Measurements from ENCODE around the gene PRICKLE2. TPM values are rescaled to one million over a fixed set of nuclear protein-coding genes. Genes with fewer than 3 reads are reported as not detected.

Gene PRICKLE2
- total RNA-seq, 4 donors from 2014 or later, result 26.2 to 87.3 (median 47.9) TPM

GRCh38 chr3:64176461-64176996 lies 48.7 kb downstream of the PRICKLE2 start:
- intact Hi-C loops (cut with DNase I; ENCODE audit: low total_unique reads), result no loop called here
- TF ChIP-seq POLR2A (IDR thresholded peaks at IDR 0.05), result no peak
- TF ChIP-seq, protein P1, sequence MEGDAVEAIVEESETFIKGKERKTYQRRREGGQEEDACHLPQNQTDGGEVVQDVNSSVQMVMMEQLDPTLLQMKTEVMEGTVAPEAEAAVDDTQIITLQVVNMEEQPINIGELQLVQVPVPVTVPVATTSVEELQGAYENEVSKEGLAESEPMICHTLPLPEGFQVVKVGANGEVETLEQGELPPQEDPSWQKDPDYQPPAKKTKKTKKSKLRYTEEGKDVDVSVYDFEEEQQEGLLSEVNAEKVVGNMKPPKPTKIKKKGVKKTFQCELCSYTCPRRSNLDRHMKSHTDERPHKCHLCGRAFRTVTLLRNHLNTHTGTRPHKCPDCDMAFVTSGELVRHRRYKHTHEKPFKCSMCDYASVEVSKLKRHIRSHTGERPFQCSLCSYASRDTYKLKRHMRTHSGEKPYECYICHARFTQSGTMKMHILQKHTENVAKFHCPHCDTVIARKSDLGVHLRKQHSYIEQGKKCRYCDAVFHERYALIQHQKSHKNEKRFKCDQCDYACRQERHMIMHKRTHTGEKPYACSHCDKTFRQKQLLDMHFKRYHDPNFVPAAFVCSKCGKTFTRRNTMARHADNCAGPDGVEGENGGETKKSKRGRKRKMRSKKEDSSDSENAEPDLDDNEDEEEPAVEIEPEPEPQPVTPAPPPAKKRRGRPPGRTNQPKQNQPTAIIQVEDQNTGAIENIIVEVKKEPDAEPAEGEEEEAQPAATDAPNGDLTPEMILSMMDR (IDR thresholded peaks at IDR 0.05), result no peak
- no peaks in the 10 kb centered on the region for H3K36me3 ChIP-seq
- DNase-seq, result no peak
- H3K27me3 ChIP-seq, result no peaks in the 10 kb centered on the region
- H3K4me1 ChIP-seq, result no peaks in the 10 kb centered on the region
- H3K9me3 ChIP-seq, result no peaks in the 10 kb centered on the region
- H3K27ac ChIP-seq, result no peak overlapping the region
- H3K4me3 ChIP-seq, result no peak overlapping the region

DNA sequence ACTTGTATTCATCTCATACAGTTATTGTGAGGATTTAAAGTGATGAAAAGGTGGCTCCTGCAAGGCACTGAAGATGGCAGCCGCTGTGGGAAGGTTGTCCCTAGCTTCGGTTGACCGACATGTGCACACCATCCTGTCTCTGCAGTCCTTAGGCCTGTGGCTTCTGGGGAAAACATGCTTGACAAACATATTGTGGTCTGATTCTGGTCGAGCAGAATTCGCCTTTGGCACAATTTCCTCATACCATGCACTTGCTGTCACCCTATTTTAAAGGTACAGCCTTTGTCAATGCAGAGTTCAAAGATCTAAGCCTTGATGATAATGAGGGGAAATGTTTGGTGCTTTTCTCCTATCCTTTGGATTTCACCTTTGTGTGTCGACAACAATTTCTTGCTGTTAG lies 50.9 kb downstream of the PRICKLE2 start:
- no peak for DNase-seq
- Histone ChIP-seq H3K36me3 (no peaks in the 10 kb centered on the region), H3K4me1 (no peaks in the 10 kb centered on the region), H3K4me3 (no peak overlapping the region), H3K9me3 (no peaks in the 10 kb centered on the region), H3K27me3 (no peaks in the 10 kb centered on the region), H3K27ac (no peak overlapping the region)
- intact Hi-C loops (cut with DNase I; ENCODE audit: low total_unique reads), result no loop called here
- no peak for TF ChIP-seq POLR2A (IDR thresholded peaks at IDR 0.05)
- TF ChIP-seq, protein P1 (IDR thresholded peaks at IDR 0.05), result no peak

GRCh38 chr3:64173563-64173962 lies 51.7 kb downstream of the PRICKLE2 start:
- intact Hi-C loops (cut with DNase I; ENCODE audit: low total_unique reads), result no loop called here
- no peak for TF ChIP-seq POLR2A (IDR thresholded peaks at IDR 0.05)
- TF ChIP-seq, protein P1 (IDR thresholded peaks at IDR 0.05), result no peak
- Histone ChIP-seq H3K4me1 (no peaks in the 10 kb centered on the region), H3K4me3 (no peak overlapping the region), H3K27me3 (no peaks in the 10 kb centered on the region), H3K36me3 (no peaks in the 10 kb centered on the region), H3K9me3 (no peaks in the 10 kb centered on the region), H3K27ac (no peak overlapping the region)
- DNase-seq, result no peak

DNA sequence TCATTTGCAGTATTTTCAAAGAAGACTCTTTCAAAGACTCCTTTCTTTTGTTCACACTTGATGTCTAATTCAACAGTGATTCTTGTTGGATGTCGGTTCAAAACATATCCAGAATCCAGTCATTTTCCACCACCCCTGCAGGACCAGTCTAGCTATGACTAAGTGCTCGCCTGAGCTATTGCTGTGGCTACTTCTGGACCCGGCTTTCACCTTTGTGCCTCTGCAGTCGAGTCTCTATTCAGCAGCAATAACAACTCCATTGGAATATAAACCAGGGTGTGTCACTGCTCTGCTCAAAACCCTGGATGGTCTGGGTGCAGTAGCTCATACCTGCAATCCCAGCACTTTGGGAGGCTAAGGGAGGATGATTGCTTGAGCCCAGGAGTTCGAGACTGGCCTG lies 55.0 kb downstream of the PRICKLE2 start:
- TF ChIP-seq, protein P1 (IDR thresholded peaks at IDR 0.05), result no peak
- no peak for TF ChIP-seq POLR2A (IDR thresholded peaks at IDR 0.05)
- Histone ChIP-seq H3K4me1 (no peaks in the 10 kb centered on the region), H3K9me3 (no peaks in the 10 kb centered on the region), H3K27me3 (no peaks in the 10 kb centered on the region), H3K4me3 (no peak overlapping the region), H3K27ac (no peak overlapping the region), H3K36me3 (no peaks in the 10 kb centered on the region)
- no peak for DNase-seq
- intact Hi-C loops (cut with DNase I; ENCODE audit: low total_unique reads), result no loop called here

- no peaks in the 10 kb centered on the region for H3K36me3 ChIP-seq
- no peak overlapping the region for H3K4me3 ChIP-seq
- H3K9me3 ChIP-seq, result no peaks in the 10 kb centered on the region
- peaks cover 0 to 5% of the 10 kb centered on the region in 2 donors for H3K4me1 ChIP-seq
- no peak overlapping the region for H3K27ac ChIP-seq
- intact Hi-C loops (cut with DNase I; ENCODE audit: low total_unique reads), result no loop called here
- no peak for DNase-seq
- H3K27me3 ChIP-seq, result no peaks in the 10 kb centered on the region
- TF ChIP-seq POLR2A (IDR thresholded peaks at IDR 0.05), result no peak
- TF ChIP-seq, protein P1 (IDR thresholded peaks at IDR 0.05), result no peak
Observed at GRCh38 chr3:64167868-64168267, 57.4 kb downstream of the PRICKLE2 start.
